Activated T-cell treated with anti-CD3 and anti-CD28 coated beads, Interleukin-2, amount 50 U/mL, for 4 hours (primary cell): Measurements from ENCODE around the gene TMPRSS11E. TPM values are rescaled to one million over a fixed set of nuclear protein-coding genes. Genes with fewer than 3 reads are reported as not detected.

Source experiments
- ATAC-seq, 2 donors: fragments of 200-7000 bp; cut with Tn5 transposase; one replicate each; pipeline ENCODE4 v1.10.0; 2021
- DNase-seq: peaks from one replicate; pipeline ENCODE4 v3.0.0-alpha.2; 2020
- H3K27me3 Mint-ChIP-seq: one replicate; pipeline ENCODE4 v1.8.0; 2021; ENCODE audit warnings: low read depth, mixed read lengths
- H3K36me3 Mint-ChIP-seq: one replicate; pipeline ENCODE4 v1.8.0; 2022; ENCODE audit warnings: mixed read lengths; ENCODE audit not compliant: insufficient read depth
- H3K4me1 Mint-ChIP-seq: one replicate; pipeline ENCODE4 v1.8.0; 2021; ENCODE audit warnings: low read depth, mixed read lengths
- H3K4me3 Mint-ChIP-seq: one replicate; pipeline ENCODE4 v1.8.0; 2021; ENCODE audit warnings: mild to moderate bottlenecking, moderate library complexity, mixed read lengths
- H3K9me3 Mint-ChIP-seq: one replicate; pipeline ENCODE4 v1.8.0; 2021; ENCODE audit warnings: mixed read lengths
- total RNA-seq, 3 donors: library from RNA; stranded (reverse); gene quantifications; one replicate each; pipeline ENCODE4 v1.2.1, GENCODE V29; 2021

Gene TMPRSS11E
- total RNA-seq, 3 donors from 2014 or later: not detected

DNA sequence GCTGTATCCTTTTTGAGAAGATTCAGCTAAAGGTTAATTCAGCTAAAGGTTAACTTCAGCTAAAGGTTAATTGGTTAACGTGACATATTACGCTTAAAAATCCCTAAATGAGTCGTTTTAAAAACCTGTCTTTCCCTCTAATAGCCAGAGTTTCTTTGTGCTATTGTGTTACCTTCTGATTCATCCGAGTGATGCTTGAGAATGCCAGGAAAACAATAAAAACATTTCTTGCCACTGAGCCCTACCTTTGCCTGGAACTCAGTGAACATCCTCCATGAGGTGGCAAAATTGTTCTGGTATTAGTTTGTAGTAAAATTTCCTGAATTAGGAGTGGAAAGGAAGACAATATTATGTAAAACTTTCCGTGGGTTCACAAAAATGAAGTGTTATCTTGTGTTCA, 13.7 kb upstream of the TMPRSS11E start:
- no peaks in the 10 kb centered on the region for H3K27me3 Mint-ChIP-seq
- ATAC-seq (no peak), DNase-seq (no peak)
- H3K36me3 Mint-ChIP-seq: no peaks in the 10 kb centered on the region
- H3K4me3 Mint-ChIP-seq: no peak overlapping the region
- H3K9me3 Mint-ChIP-seq: no peaks in the 10 kb centered on the region
- peaks cover 32% of the 10 kb centered on the region for H3K4me1 Mint-ChIP-seq

DNA sequence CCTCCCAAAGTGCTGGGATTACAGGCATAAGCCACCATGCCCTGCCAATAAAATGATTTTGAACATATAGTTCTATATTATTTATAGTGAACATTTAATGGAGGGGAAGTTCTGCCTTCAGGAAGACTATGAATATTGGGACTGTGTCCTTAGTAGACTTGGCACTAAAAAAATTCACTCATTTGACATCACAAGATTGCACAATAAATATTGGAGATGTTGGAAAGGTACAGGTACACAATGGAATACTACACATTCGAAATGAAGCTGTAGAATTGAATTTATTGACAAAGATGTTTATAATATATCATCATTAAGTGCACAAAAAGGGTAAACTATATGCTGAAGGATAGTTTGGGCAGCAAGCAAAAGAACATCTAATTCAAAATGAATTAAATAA, 13.0 kb upstream of the TMPRSS11E start:
- DNase-seq: no peak
- Mint-ChIP-seq H3K4me1 (peaks cover 36% of the 10 kb centered on the region), H3K4me3 (no peak overlapping the region), H3K9me3 (no peaks in the 10 kb centered on the region), H3K36me3 (no peaks in the 10 kb centered on the region), H3K27me3 (no peaks in the 10 kb centered on the region)
- no peak for ATAC-seq

DNA sequence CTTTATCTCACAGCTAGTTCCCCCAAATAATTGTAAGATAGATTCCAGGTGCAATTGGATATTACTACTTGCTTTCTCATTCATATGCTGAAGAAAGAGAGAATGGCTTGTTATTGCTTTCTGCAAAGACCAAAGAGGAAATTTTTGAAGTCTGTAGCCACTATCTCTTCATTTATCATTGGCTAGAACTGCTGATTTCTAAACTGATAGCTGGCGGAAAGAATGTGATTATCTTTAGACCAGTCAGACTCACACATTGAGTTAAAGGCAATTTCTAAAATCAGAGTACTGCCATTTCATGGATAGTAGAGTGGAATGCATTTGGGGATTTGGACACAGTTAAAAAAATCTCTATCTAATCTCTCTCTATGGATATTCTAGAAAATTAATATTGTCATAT, 12.4 kb upstream of the TMPRSS11E start:
- ATAC-seq: no peak
- H3K27me3 Mint-ChIP-seq: no peaks in the 10 kb centered on the region
- peaks cover 38% of the 10 kb centered on the region for H3K4me1 Mint-ChIP-seq
- no peak overlapping the region for H3K4me3 Mint-ChIP-seq
- H3K36me3 Mint-ChIP-seq: no peaks in the 10 kb centered on the region
- no peak for DNase-seq
- H3K9me3 Mint-ChIP-seq: no peaks in the 10 kb centered on the region

DNA sequence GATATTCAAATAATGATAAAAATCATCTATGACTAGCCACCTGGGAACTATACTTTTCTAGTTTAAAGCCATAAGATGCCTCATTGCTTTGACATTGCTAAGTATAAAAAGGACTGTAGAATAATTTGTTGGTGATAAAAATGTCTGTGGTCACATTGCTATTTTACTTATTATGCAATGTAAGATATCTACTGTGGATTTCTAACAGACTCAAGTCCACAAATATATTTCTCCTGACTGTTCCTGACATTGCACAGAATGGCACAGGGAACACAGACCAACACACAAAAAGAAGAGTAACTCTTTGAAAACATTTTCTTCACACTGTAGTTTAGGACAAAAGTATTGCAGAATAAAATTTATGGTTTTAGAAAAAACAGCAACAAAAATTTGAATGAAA, 2.2 kb upstream of the TMPRSS11E start:
- Mint-ChIP-seq H3K4me3 (no peak overlapping the region), H3K27me3 (no peaks in the 10 kb centered on the region), H3K4me1 (peaks cover 26% of the 10 kb centered on the region), H3K9me3 (no peaks in the 10 kb centered on the region), H3K36me3 (no peaks in the 10 kb centered on the region)
- no peak for ATAC-seq
- no peak for DNase-seq

DNA sequence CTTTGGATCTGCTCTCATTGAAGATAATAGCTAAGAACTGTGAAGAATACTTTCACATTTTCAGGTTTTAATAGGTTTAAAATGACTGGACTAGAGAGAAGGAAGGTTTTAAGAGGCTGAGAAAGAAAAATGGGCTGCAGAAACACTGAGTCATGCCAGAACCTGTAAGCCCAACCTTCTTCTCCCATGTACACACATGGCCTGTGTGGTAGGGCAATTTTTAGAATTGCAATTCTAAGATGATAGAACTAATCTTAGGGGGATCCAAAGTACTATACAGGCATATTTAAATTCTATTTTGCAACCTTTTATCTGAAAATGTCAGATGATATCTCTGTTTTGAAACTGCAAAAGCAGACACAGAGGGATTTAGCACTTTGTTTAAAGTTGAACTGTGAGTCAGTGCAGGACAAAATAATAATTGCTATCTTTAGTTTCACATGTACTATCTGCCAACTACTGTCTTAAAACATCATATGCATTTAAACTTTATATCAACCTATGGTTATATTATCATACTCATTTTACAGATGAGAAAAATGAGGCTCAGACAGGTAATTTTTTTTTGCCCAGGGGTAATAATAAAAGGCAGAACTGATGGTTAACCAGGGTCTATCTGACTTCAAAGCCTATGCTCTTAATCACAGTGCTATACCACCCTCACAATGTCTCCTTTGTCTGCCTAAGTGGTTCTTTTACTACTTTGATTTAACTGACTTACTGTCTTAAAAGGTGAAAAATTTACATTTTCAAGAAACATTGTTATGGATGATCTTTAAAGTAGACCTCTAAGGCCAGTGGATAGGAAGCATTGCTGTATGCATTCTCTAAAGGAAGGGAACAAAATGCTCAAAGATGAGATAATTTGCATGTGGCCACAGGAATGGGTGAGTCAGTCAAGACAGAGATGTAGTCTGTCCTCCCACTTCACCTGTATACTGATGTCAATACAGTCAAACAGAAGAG, 4.3 kb downstream of the TMPRSS11E start:
- Mint-ChIP-seq H3K27me3 (no peaks in the 10 kb centered on the region), H3K36me3 (no peaks in the 10 kb centered on the region), H3K9me3 (no peaks in the 10 kb centered on the region), H3K4me1 (peaks cover 23% of the 10 kb centered on the region), H3K4me3 (no peak overlapping the region)
- ATAC-seq (peak; percentile 72 to 83), DNase-seq (no peak)

DNA sequence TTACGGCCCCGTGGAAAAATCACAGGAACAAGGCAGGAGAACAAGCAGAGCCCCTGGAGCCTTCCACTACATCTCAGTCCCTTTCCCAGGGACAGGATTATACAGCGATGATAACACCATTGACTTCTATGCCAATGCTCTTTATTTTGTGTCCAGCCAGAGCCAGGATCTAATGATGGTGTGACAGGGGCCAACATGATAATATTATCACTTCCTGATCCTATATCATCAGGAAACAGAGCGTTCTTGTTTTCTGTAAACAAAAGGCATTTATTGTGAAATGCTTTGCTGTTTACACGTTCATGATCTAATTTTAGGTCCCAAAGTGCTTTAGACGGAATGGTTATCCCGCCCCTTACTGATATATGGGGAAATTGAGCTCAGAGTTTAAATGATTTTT, 12.8 kb downstream of the TMPRSS11E start:
- Mint-ChIP-seq H3K36me3 (no peaks in the 10 kb centered on the region), H3K9me3 (no peaks in the 10 kb centered on the region), H3K27me3 (no peaks in the 10 kb centered on the region), H3K4me1 (no peaks in the 10 kb centered on the region), H3K4me3 (no peak overlapping the region)
- DNase-seq (no peak), ATAC-seq (no peak)

DNA sequence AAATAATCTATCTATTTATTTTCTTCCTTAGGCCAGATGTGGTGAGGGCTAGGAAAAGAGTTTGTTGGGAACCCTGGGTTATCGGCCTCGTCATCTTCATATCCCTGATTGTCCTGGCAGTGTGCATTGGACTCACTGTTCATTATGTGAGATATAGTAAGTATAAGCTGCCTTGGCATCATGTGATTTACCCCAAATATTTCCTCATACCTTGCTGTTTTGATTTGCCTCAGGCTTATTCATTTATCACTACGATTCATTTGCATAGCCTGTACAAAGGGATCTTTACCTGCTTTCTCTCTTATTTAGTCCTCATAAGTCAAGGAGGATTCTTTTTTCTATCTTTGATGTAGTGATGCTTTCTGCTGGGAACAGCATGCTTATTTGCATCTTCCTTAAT, 14.5 kb downstream of the TMPRSS11E start:
- DNase-seq (no peak), ATAC-seq (no peak)
- Mint-ChIP-seq H3K27me3 (no peaks in the 10 kb centered on the region), H3K4me3 (no peak overlapping the region), H3K36me3 (no peaks in the 10 kb centered on the region), H3K9me3 (no peaks in the 10 kb centered on the region), H3K4me1 (no peaks in the 10 kb centered on the region)

DNA sequence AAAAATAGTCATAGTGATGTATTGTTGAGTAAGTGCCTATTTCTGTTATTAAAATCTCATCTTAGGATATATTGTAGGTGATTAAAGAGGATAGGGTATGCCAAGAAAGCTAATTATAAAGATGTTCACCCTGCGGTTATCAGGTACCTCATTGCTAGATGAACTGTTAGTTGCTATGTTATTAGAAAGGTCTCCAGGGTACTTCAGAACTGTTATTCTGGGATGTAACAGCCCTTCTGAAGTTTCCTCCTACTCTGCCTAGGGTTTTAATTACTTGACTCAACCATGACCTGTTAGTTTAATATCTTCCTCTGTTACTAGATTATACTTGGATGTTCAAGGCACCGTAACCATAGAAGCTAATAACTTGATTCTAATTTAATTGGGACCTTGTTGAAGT, 15.4 kb downstream of the TMPRSS11E start:
- ATAC-seq (no peak), DNase-seq (no peak)
- Mint-ChIP-seq H3K36me3 (no peaks in the 10 kb centered on the region), H3K27me3 (no peaks in the 10 kb centered on the region), H3K4me1 (no peaks in the 10 kb centered on the region), H3K4me3 (no peak overlapping the region), H3K9me3 (no peaks in the 10 kb centered on the region)

DNA sequence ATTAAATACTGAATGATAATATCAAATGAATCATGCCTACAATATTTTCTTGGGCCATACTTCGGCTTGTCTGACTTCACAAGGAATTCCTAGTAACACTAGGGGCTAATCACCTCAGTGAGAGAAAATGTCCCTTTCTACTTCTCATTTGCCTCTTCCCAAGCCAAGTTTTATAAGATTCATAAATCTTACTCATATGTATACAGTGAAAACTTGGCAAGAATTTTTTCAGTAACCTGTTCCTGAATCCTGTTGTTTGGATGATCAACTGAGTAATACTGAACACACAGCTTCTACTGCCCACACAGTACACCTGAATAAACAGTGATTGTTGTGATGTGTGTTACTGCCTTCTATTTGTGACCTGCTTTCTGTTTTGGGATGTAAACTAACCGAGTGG, 16.5 kb downstream of the TMPRSS11E start:
- Mint-ChIP-seq H3K4me1 (no peaks in the 10 kb centered on the region), H3K9me3 (no peaks in the 10 kb centered on the region), H3K4me3 (no peak overlapping the region), H3K27me3 (no peaks in the 10 kb centered on the region), H3K36me3 (no peaks in the 10 kb centered on the region)
- DNase-seq (no peak), ATAC-seq (no peak)

DNA sequence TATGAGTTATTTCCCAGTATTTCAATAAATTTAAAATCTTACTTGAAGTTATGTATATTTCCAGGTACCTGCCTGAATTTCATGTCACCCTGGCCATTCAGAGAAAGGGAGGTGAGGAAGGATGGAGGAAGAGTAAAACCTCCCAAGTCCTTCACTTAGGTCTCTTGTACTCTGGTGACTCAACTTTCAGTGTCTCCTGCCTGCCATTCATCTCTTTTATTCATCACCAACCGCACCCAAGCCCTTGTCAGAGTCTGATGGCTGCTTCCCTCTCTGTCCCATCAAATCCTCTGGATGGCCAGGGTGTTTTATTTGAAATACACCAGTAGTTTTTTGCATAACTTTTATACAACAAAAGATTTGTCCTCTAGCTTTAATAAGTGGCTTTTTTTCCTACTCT, 17.8 kb downstream of the TMPRSS11E start:
- no peak for ATAC-seq
- H3K4me1 Mint-ChIP-seq: peaks cover 7% of the 10 kb centered on the region
- no peaks in the 10 kb centered on the region for H3K9me3 Mint-ChIP-seq
- no peak for DNase-seq
- no peak overlapping the region for H3K4me3 Mint-ChIP-seq
- no peaks in the 10 kb centered on the region for H3K27me3 Mint-ChIP-seq
- no peaks in the 10 kb centered on the region for H3K36me3 Mint-ChIP-seq

DNA sequence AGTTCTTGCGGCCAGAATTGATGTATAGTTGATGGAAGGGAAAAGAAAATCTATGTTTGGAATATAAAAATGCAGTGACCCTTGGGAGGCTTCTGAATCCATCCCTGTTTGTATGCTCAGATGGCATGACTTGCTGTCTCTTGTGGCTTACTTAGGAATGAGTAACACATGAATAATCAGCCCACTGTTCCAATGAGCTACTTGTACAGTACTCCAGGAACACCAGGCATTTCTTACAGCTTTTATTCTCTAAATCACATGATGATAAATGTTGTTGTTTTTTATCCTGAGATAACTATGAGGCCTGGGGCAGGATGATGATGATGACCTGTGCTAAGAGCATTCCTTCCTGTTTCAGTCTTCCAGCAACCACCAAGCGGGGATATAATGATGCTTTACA, 18.9 kb downstream of the TMPRSS11E start:
- no peak for ATAC-seq
- Mint-ChIP-seq H3K4me1 (peaks cover 7% of the 10 kb centered on the region), H3K9me3 (no peaks in the 10 kb centered on the region), H3K27me3 (no peaks in the 10 kb centered on the region), H3K36me3 (no peaks in the 10 kb centered on the region), H3K4me3 (no peak overlapping the region)
- DNase-seq: no peak

DNA sequence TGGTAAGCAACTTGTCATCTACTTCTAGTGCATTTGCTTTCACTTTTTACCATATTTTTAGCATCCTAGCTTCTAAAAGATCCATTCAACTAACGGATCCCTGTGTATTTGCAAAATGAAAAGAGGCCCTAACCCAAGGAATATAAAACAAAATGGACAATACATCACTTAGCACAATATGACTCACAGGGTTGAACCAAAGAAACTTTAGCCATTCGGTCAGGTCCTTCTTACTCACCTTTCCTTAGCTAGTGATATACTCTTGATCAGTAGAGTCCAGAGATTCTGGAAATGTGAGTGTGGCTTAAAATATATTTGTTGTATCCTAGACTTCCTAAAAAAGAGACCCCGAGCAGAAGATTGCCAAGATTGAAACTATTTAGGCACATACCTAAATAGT, 19.5 kb downstream of the TMPRSS11E start:
- DNase-seq (no peak), ATAC-seq (no peak)
- Mint-ChIP-seq H3K9me3 (no peaks in the 10 kb centered on the region), H3K36me3 (no peaks in the 10 kb centered on the region), H3K4me1 (peaks cover 7% of the 10 kb centered on the region), H3K4me3 (no peak overlapping the region), H3K27me3 (no peaks in the 10 kb centered on the region)

DNA sequence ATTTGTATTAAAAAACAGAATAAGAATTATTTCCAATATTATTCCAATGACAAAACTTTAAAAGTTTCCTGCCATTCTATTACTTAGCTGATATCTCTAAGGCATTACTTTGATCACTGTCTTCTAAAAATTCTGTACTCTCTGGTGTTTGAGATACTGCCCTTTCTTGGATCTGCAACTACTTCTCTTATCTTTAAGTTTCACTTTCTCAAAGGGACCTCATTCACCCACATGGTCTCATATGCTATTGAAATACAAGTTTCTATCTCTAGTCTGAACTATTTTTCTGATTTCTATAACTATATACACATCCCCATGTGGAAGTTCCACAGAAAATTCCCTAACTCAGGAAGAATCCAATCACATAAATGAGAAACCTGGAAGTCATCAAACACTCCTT, 22.2 kb downstream of the TMPRSS11E start:
- H3K4me1 Mint-ChIP-seq: peaks cover 7% of the 10 kb centered on the region
- ATAC-seq (no peak), DNase-seq (no peak)
- no peak overlapping the region for H3K4me3 Mint-ChIP-seq
- H3K27me3 Mint-ChIP-seq: no peaks in the 10 kb centered on the region
- H3K9me3 Mint-ChIP-seq: no peaks in the 10 kb centered on the region
- no peaks in the 10 kb centered on the region for H3K36me3 Mint-ChIP-seq

DNA sequence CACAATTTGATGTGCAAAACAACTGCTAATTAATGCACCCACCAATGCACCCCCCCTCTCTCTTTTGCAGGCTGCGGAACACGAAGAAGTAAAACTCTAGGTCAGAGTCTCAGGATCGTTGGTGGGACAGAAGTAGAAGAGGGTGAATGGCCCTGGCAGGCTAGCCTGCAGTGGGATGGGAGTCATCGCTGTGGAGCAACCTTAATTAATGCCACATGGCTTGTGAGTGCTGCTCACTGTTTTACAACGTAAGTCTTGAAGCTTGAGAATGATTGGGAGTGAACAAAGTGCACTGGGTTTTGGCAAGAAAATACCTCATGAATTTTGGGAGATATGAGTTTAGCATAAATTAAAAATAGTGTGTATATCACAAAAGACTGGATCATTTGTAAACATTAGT, 28.9 kb downstream of the TMPRSS11E start:
- Mint-ChIP-seq H3K4me3 (no peak overlapping the region), H3K4me1 (no peaks in the 10 kb centered on the region), H3K27me3 (no peaks in the 10 kb centered on the region), H3K36me3 (no peaks in the 10 kb centered on the region), H3K9me3 (no peaks in the 10 kb centered on the region)
- no peak for ATAC-seq
- DNase-seq: no peak

DNA sequence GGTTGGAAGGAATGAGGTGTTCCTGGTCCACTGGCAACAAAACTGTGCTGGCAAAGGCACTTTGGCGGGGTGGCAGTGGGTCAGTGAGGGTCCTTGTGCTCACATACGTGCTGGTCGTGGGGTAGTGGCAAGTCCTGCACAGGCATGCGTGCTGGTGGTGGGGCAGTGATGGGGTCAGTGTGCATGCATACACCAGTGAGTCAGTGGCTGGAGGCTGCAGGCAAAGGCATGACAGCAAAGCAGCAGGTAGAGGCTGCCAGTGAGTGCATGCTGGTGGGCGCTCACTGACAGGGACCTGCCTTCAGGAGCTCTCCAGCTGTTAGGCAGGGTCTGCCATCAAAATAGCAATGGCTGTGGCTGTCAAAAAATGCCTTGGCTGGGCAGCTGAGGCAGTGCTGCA, 42.1 kb downstream of the TMPRSS11E start:
- Mint-ChIP-seq H3K9me3 (no peaks in the 10 kb centered on the region), H3K4me3 (no peak overlapping the region), H3K27me3 (no peaks in the 10 kb centered on the region), H3K36me3 (no peaks in the 10 kb centered on the region), H3K4me1 (peaks cover 1% of the 10 kb centered on the region)
- DNase-seq (no peak), ATAC-seq (no peak)
